Measurements from ENCODE around the gene C19orf81.
"Not testable (repeated sequence)": the region's sequence is repeated elsewhere in the genome, so short reads cannot be mapped to it uniquely, and the experiment has no call there.

C19orf81 gene

GRCh38 chr19:50649433-50650391, at the start of gene C19orf81:
C19orf81 (plus strand) TSS chr19:50649445; CDS start chr19:50649445, 0 bp downstream.
- DNase-seq: no peak

GRCh38 chr19:50601407-50602088, 47.7 kb upstream of the C19orf81 start:
- DNase-seq: no peak

GRCh38 chr19:50602089-50602422, 47.2 kb upstream of the C19orf81 start:
- no peak for DNase-seq

- DNase-seq: no peak
Measured at GRCh38 chr19:50602496-50602895, 46.7 kb upstream of the C19orf81 start.

GRCh38 chr19:50602935-50603334, 46.3 kb upstream of the C19orf81 start:
- DNase-seq: no peak

- not testable (repeated sequence) for DNase-seq
Measured at GRCh38 chr19:50604264-50605073, 44.8 kb upstream of the C19orf81 start.

- not testable (repeated sequence) for DNase-seq
Measured at GRCh38 chr19:50606059-50606836, 43.0 kb upstream of the C19orf81 start.

GRCh38 chr19:50607388-50607787, 41.9 kb upstream of the C19orf81 start:
- DNase-seq: no peak

- DNase-seq: no peak
Measured at GRCh38 chr19:50607874-50608785, 41.1 kb upstream of the C19orf81 start.

GRCh38 chr19:50612504-50613404, 36.5 kb upstream of the C19orf81 start:
- not testable (repeated sequence) for DNase-seq

GRCh38 chr19:50618379-50618778, 30.9 kb upstream of the C19orf81 start:
- DNase-seq: not testable (repeated sequence)

- DNase-seq: not testable (repeated sequence)
Measured at GRCh38 chr19:50619184-50619583, 30.1 kb upstream of the C19orf81 start.

- not testable (repeated sequence) for DNase-seq
Measured at GRCh38 chr19:50620394-50620906, 28.8 kb upstream of the C19orf81 start.

- no peak for DNase-seq
Measured at GRCh38 chr19:50624949-50625600, 24.2 kb upstream of the C19orf81 start.

GRCh38 chr19:50626011-50626410, 23.2 kb upstream of the C19orf81 start:
- no peak for DNase-seq

- DNase-seq: no peak
Measured at GRCh38 chr19:50626795-50627194, 22.4 kb upstream of the C19orf81 start.

GRCh38 chr19:50628146-50628545, 21.1 kb upstream of the C19orf81 start:
- no peak for DNase-seq

- no peak for DNase-seq
Measured at GRCh38 chr19:50628551-50628950, 20.7 kb upstream of the C19orf81 start.

GRCh38 chr19:50629194-50629593, 20.1 kb upstream of the C19orf81 start:
- no peak for DNase-seq

All from NCI-H2107 (cell line).